PFSK-1 (cell line): Measurements from ENCODE around the gene SLC4A4.

ENCODE experiments used
- FOXP2 ChIP-seq: optimal IDR thresholded peaks from 2 replicates; pipeline ENCODE3; 2011; ENCODE audit warnings: borderline replicate concordance, control low read depth, inconsistent platforms; ENCODE audit not compliant: insufficient read depth; ENCODE audit errors: extremely low read length, extremely low read depth
- POLR2AphosphoS5 ChIP-seq: IDR thresholded peaks from 2 replicates; pipeline ENCODE4 v1.6.1; 2012; ENCODE audit warnings: low read depth, mild to moderate bottlenecking, control low read depth, low read length, moderate library complexity
- REST ChIP-seq, 2 experiments: IDR thresholded peaks; 2 replicates each; pipeline versions ENCODE4 v1.6.1 to v1.8.0; 2011 to 2012; ENCODE audit warnings: low read depth in 2 of 2, low read length in 2 of 2, control low read depth in 1 of 2, inconsistent platforms in 1 of 2, mild to moderate bottlenecking in 1 of 2, moderate library complexity in 1 of 2; ENCODE audit not compliant: insufficient read depth in 1 of 2
- SIN3A ChIP-seq: IDR thresholded peaks from 2 replicates; pipeline ENCODE4 v1.6.1; 2012; ENCODE audit warnings: mild to moderate bottlenecking, low read length, moderate library complexity, borderline replicate concordance; ENCODE audit not compliant: insufficient read depth
- TAF1 ChIP-seq: IDR thresholded peaks from 2 replicates; pipeline ENCODE4 v1.6.1; 2012; ENCODE audit warnings: low read length, control low read depth, borderline replicate concordance; ENCODE audit not compliant: insufficient read depth

Gene SLC4A4

GRCh38 chr4:71361476-71361875 lies 22.7 kb downstream of the SLC4A4 start:
- TF ChIP-seq TAF1 (no peak), SIN3A (no peak), POLR2AphosphoS5 (no peak), FOXP2 (no peak), REST (IDR thresholded peaks at IDR 0.05; ENCODE audit: insufficient read depth in 1 of 2, low read depth in 2 of 2, low read length in 2 of 2) (no peak)

- TF ChIP-seq POLR2AphosphoS5 (no peak), SIN3A (no peak), TAF1 (no peak), FOXP2 (no peak), REST (IDR thresholded peaks at IDR 0.05; ENCODE audit: insufficient read depth in 1 of 2, low read depth in 2 of 2, low read length in 2 of 2) (no peak)
Measured at GRCh38 chr4:71366766-71367165, 27.9 kb downstream of the SLC4A4 start.

GRCh38 chr4:71367546-71367945 lies 28.7 kb downstream of the SLC4A4 start:
- TF ChIP-seq SIN3A (no peak), FOXP2 (no peak), REST (IDR thresholded peaks at IDR 0.05; ENCODE audit: insufficient read depth in 1 of 2, low read depth in 2 of 2, low read length in 2 of 2) (no peak)

GRCh38 chr4:71368906-71369305 lies 30.1 kb downstream of the SLC4A4 start:
- TF ChIP-seq TAF1, result no peak

- TF ChIP-seq POLR2AphosphoS5 (no peak), FOXP2 (no peak), TAF1 (no peak), SIN3A (no peak), REST (IDR thresholded peaks at IDR 0.05; ENCODE audit: insufficient read depth in 1 of 2, low read depth in 2 of 2, low read length in 2 of 2) (no peak)
Measured at GRCh38 chr4:71369536-71369935, 30.7 kb downstream of the SLC4A4 start.

- no peak for TF ChIP-seq FOXP2
- TF ChIP-seq POLR2AphosphoS5, result no peak
- TF ChIP-seq TAF1, result no peak
- no peak for TF ChIP-seq REST (IDR thresholded peaks at IDR 0.05; ENCODE audit: insufficient read depth in 1 of 2, low read depth in 2 of 2, low read length in 2 of 2)
- TF ChIP-seq SIN3A, result no peak
Measured at GRCh38 chr4:71375494-71375893, 36.7 kb downstream of the SLC4A4 start.
